Activated naive CD4-positive, alpha-beta T cell treated with anti-CD3 and anti-CD28 coated beads, Interleukin-2, amount 10 ng/mL, durations not matched to agents 7 days and 5 days (primary cell): ENCODE data around the gene EFS.
"Not testable (repeated sequence)": the region's sequence is repeated elsewhere in the genome, so short reads cannot be mapped to it uniquely, and the experiment has no call there.

Experiments used
- CTCF ChIA-PET: fragments of 350-600 bp; sonication (Branson Sonifier 250); formaldehyde crosslinking; loops from one replicate; lab custom pipeline; 2021; ENCODE audit warnings: antibody characterized with exemption; lab: Charles Lee
- DNase-seq: peaks from one replicate; pipeline ENCODE4 v3.0.0-alpha.2; 2020
- H3K27ac Mint-ChIP-seq: one replicate; pipeline ENCODE4 v1.8.0; 2021; ENCODE audit warnings: mild to moderate bottlenecking, moderate library complexity, mixed read lengths
- H3K27me3 Mint-ChIP-seq: one replicate; pipeline ENCODE4 v1.8.0; 2021; ENCODE audit warnings: mild to moderate bottlenecking, mixed read lengths
- H3K36me3 Mint-ChIP-seq: one replicate; pipeline ENCODE4 v1.8.0; 2021; ENCODE audit warnings: mixed read lengths
- H3K4me1 Mint-ChIP-seq: one replicate; pipeline ENCODE4 v1.8.0; 2021; ENCODE audit warnings: mixed read lengths
- H3K4me3 Mint-ChIP-seq: one replicate; pipeline ENCODE4 v1.8.0; 2021; ENCODE audit warnings: mild to moderate bottlenecking, moderate library complexity, mixed read lengths
- H3K9me3 Mint-ChIP-seq: one replicate; pipeline ENCODE4 v1.8.0; 2021; ENCODE audit warnings: mixed read lengths

Gene EFS

GRCh38 chr14:23388996-23389395 lies 24.0 kb upstream of the EFS start:
- CTCF ChIA-PET, result interaction anchor here (0.6 to 3.3 kb wide), 2 partner anchors 9 to 52 kb away, joined by 3 to 11 read pairs; no protein-coding TSS in a partner anchor
- no peak overlapping the region for H3K4me3 Mint-ChIP-seq
- no peaks in the 10 kb centered on the region for H3K9me3 Mint-ChIP-seq
- H3K36me3 Mint-ChIP-seq, result no peaks in the 10 kb centered on the region
- no peak for DNase-seq
- no peaks in the 10 kb centered on the region for H3K4me1 Mint-ChIP-seq
- no peak overlapping the region for H3K27ac Mint-ChIP-seq
- H3K27me3 Mint-ChIP-seq, result peaks cover 26% of the 10 kb centered on the region

- H3K9me3 Mint-ChIP-seq, result no peaks in the 10 kb centered on the region
- DNase-seq, result no peak
- CTCF ChIA-PET, result interaction anchor here (0.6 to 3.3 kb wide), 3 partner anchors 8 to 203 kb away, joined by 3 to 11 read pairs (median 3); no protein-coding TSS in a partner anchor
- no peak overlapping the region for H3K4me3 Mint-ChIP-seq
- peaks cover 20% of the 10 kb centered on the region for H3K27me3 Mint-ChIP-seq
- no peaks in the 10 kb centered on the region for H3K36me3 Mint-ChIP-seq
- no peaks in the 10 kb centered on the region for H3K4me1 Mint-ChIP-seq
- H3K27ac Mint-ChIP-seq, result no peak overlapping the region
Observed at GRCh38 chr14:23387916-23388882, 23.2 kb upstream of the EFS start.

GRCh38 chr14:23386999-23387398 lies 22.0 kb upstream of the EFS start:
- CTCF ChIA-PET, result no interaction called here
- Mint-ChIP-seq H3K27ac (no peak overlapping the region), H3K4me1 (no peaks in the 10 kb centered on the region), H3K27me3 (peaks cover 27% of the 10 kb centered on the region), H3K36me3 (no peaks in the 10 kb centered on the region), H3K9me3 (no peaks in the 10 kb centered on the region), H3K4me3 (no peak overlapping the region)
- DNase-seq, result no peak

- CTCF ChIA-PET, result interaction anchor here (1.2 kb wide), 1 partner anchor 9 kb away, joined by 3 read pairs; the partner anchor contains the start of gene CMTM5
- not testable (repeated sequence) for H3K36me3 Mint-ChIP-seq, H3K9me3 Mint-ChIP-seq, H3K4me1 Mint-ChIP-seq, DNase-seq, H3K4me3 Mint-ChIP-seq, H3K27ac Mint-ChIP-seq
- H3K27me3 Mint-ChIP-seq, result peaks cover 33% of the 10 kb centered on the region
Observed at GRCh38 chr14:23386266-23386657, 21.3 kb upstream of the EFS start.

GRCh38 chr14:23385642-23386265 lies 20.8 kb upstream of the EFS start:
- H3K36me3 Mint-ChIP-seq, result no peaks in the 10 kb centered on the region
- CTCF ChIA-PET, result interaction anchor here (1.2 kb wide), 1 partner anchor 9 kb away, joined by 3 read pairs; the partner anchor contains the start of gene CMTM5
- no peaks in the 10 kb centered on the region for H3K9me3 Mint-ChIP-seq
- peaks cover 35% of the 10 kb centered on the region for H3K27me3 Mint-ChIP-seq
- H3K4me1 Mint-ChIP-seq, result no peaks in the 10 kb centered on the region
- no peak overlapping the region for H3K4me3 Mint-ChIP-seq
- no peak for DNase-seq
- no peak overlapping the region for H3K27ac Mint-ChIP-seq

GRCh38 chr14:23385244-23385641 lies 20.3 kb upstream of the EFS start:
- H3K4me3 Mint-ChIP-seq, result no peak overlapping the region
- CTCF ChIA-PET, result interaction anchor here (1.2 kb wide), 1 partner anchor 8 kb away, joined by 3 read pairs; the partner anchor contains the start of gene CMTM5

GRCh38 chr14:23384364-23385080 lies 19.6 kb upstream of the EFS start:
- CTCF ChIA-PET, result interaction anchor here (0.7 to 1.6 kb wide), 2 partner anchors 92 to 1671 kb away, joined by 3 read pairs; no protein-coding TSS in a partner anchor
- Mint-ChIP-seq H3K36me3 (no peaks in the 10 kb centered on the region), H3K27ac (no peak overlapping the region), H3K9me3 (no peaks in the 10 kb centered on the region), H3K4me1 (no peaks in the 10 kb centered on the region), H3K27me3 (peaks cover 42% of the 10 kb centered on the region), H3K4me3 (no peak overlapping the region)
- no peak for DNase-seq

More at GRCh38 chr14:23385244-23385641, 20.3 kb upstream of the EFS start:
- H3K9me3 Mint-ChIP-seq, result no peaks in the 10 kb centered on the region
- H3K4me1 Mint-ChIP-seq, result no peaks in the 10 kb centered on the region
- no peak overlapping the region for H3K27ac Mint-ChIP-seq
- peaks cover 37% of the 10 kb centered on the region for H3K27me3 Mint-ChIP-seq
- H3K36me3 Mint-ChIP-seq, result no peaks in the 10 kb centered on the region
- DNase-seq, result no peak

GRCh38 chr14:23382731-23383440 lies 17.9 kb upstream of the EFS start:
- Mint-ChIP-seq H3K27ac (no peak overlapping the region), H3K4me3 (no peak overlapping the region), H3K4me1 (no peaks in the 10 kb centered on the region), H3K9me3 (no peaks in the 10 kb centered on the region), H3K27me3 (peaks cover 44% of the 10 kb centered on the region), H3K36me3 (no peaks in the 10 kb centered on the region)
- CTCF ChIA-PET, result interaction anchor here (1.2 to 1.6 kb wide), 5 partner anchors 11 to 262 kb away, joined by 3 to 6 read pairs (median 3); no protein-coding TSS in a partner anchor
- DNase-seq, result no peak

- no peak overlapping the region for H3K4me3 Mint-ChIP-seq
- CTCF ChIA-PET, result interaction anchor here (0.6 to 1.5 kb wide), 5 partner anchors 11 to 1387 kb away, joined by 3 to 6 read pairs (median 4); no protein-coding TSS in a partner anchor
- no peak overlapping the region for H3K27ac Mint-ChIP-seq
- peaks cover 49% of the 10 kb centered on the region for H3K27me3 Mint-ChIP-seq
- DNase-seq, result no peak
- H3K9me3 Mint-ChIP-seq, result no peaks in the 10 kb centered on the region
- H3K4me1 Mint-ChIP-seq, result no peaks in the 10 kb centered on the region
- no peaks in the 10 kb centered on the region for H3K36me3 Mint-ChIP-seq
Observed at GRCh38 chr14:23382276-23382675, 17.3 kb upstream of the EFS start.

GRCh38 chr14:23381871-23382270 lies 16.9 kb upstream of the EFS start:
- no peak overlapping the region for H3K27ac Mint-ChIP-seq
- DNase-seq, result no peak
- no peaks in the 10 kb centered on the region for H3K9me3 Mint-ChIP-seq
- H3K4me3 Mint-ChIP-seq, result no peak overlapping the region
- CTCF ChIA-PET, result interaction anchor here (0.6 to 3.9 kb wide), 7 partner anchors 12 to 1387 kb away, joined by 3 to 31 read pairs (median 4); no protein-coding TSS in a partner anchor
- H3K36me3 Mint-ChIP-seq, result no peaks in the 10 kb centered on the region
- H3K4me1 Mint-ChIP-seq, result no peaks in the 10 kb centered on the region
- peaks cover 53% of the 10 kb centered on the region for H3K27me3 Mint-ChIP-seq

- DNase-seq, result no peak
- Mint-ChIP-seq H3K4me3 (no peak overlapping the region), H3K4me1 (no peaks in the 10 kb centered on the region), H3K27me3 (peaks cover 59% of the 10 kb centered on the region), H3K27ac (peak overlapping the region; percentile 64), H3K9me3 (no peaks in the 10 kb centered on the region), H3K36me3 (no peaks in the 10 kb centered on the region)
- CTCF ChIA-PET, result interaction anchor here (0.7 to 3.9 kb wide), 17 partner anchors 8 to 312 kb away, joined by 3 to 33 read pairs (median 6); partner anchors contain the start of genes HOMEZ and PABPN1
Observed at GRCh38 chr14:23380976-23381375, 16.0 kb upstream of the EFS start.

GRCh38 chr14:23380197-23380914 lies 15.4 kb upstream of the EFS start:
- Mint-ChIP-seq H3K36me3 (no peaks in the 10 kb centered on the region), H3K9me3 (no peaks in the 10 kb centered on the region), H3K4me3 (no peak overlapping the region), H3K4me1 (no peaks in the 10 kb centered on the region), H3K27ac (no peak overlapping the region), H3K27me3 (peaks cover 59% of the 10 kb centered on the region)
- CTCF ChIA-PET, result interaction anchor here (0.6 to 3.9 kb wide), 27 partner anchors 9 to 312 kb away, joined by 3 to 33 read pairs (median 5); partner anchors contain the start of genes AP1G2, HOMEZ and PABPN1
- no peak for DNase-seq
